ENCODE results near the gene ARHGEF40.

GRCh38 chr14:21091821-21092272 lies 21.7 kb downstream of the ARHGEF40 start:
- no peak for TF ChIP-seq ELF4 (IDR thresholded peaks at IDR 0.05)
- TF ChIP-seq BHLHE40 (IDR thresholded peaks at IDR 0.05; ENCODE audit: borderline replicate concordance) = no peak
- no peak for TF ChIP-seq PKNOX1 (IDR thresholded peaks at IDR 0.05)
- no peak for TF ChIP-seq ZNF384 (IDR thresholded peaks at IDR 0.05)
- TF ChIP-seq SP1 (IDR thresholded peaks at IDR 0.05) = no peak
